ENCODE data around the gene OPRL1.

OPRL1 gene

GRCh38 chr20:64042054-64042781, 37.7 kb upstream of the OPRL1 start:
- DNase-seq, result no peak

- no peak for DNase-seq
Measured at GRCh38 chr20:64043768-64044167, 36.1 kb upstream of the OPRL1 start.

GRCh38 chr20:64044484-64045247, 35.2 kb upstream of the OPRL1 start:
- no peak for DNase-seq

DNA sequence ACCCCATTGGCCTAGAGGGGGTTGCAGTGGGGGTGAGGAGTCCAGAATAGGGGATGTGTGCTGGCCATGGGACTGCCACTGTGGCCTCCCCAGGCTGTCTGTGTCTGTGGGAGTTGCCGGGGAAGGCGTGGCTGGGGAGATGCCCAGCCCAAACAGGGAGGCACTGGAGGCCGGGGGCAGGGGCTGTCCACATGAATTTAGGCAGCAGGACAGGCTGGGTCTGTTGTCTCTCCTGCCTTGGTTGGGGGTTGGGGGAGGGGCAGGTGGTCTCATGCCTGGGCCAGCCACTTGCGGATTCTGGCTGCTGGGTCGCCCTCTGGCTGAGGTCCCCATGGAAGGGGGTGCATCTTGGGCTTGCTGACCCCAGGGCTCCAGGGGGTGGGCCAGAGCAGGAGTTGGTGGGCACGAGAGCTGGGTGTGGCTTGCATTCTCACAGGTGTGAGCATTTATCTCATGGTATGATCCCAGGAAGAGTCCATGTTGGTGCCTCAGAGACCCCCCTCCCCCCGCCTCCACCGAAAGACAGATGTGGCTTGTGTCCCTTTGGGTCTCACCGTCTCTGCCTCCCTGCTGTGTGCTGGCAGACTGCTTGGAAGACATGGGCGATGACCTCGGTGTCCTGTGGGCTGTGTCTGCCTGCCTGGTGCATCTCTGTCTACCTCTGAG, 34.4 kb upstream of the OPRL1 start:
- no peak for DNase-seq

- DNase-seq, result no peak
Measured at GRCh38 chr20:64047046-64047389, 32.9 kb upstream of the OPRL1 start.

- no peak for DNase-seq
Measured at GRCh38 chr20:64047968-64048401, 31.9 kb upstream of the OPRL1 start.

DNA sequence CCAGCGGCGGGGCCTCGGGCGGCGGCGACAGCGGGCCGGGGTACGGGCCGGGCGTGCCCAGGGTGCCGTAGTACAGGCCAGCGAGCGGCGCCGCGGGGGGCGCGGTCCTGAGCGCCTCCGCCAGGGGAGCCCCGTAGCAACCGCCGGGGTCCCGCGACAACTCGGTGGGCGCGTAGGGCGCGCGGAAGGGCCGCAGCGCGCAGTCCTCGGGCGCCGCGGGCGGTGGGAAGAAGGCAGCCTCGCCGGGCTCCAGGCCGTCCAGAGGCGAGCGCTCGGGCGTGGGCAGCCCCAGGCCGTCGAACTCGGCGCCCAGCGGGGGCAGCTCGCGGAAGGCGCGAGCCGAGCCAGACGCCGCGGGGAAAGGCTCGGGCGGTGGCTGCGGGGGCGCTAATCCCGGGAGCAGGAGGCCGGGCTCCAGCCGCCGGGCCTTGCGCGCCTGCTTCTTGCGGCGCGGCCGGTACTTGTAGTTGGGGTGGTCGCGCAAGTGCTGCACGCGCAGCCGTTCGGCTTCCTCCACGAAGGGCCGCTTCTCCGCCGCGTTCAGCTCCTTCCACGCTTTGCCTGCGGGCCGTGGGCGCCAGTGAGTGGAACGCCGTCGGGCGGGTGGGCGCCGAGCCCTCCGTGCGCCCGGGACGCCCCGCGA, 31.4 kb upstream of the OPRL1 start:
- no peak for DNase-seq

GRCh38 chr20:64049060-64049877, 30.6 kb upstream of the OPRL1 start, which contains the start of gene SOX18:
Gene SOX18 (minus strand): TSS chr20:64049639. CDS start chr20:64049516, 123 bp downstream.
- DNase-seq, result no peak

GRCh38 chr20:64049878-64050260, 30.0 kb upstream of the OPRL1 start:
- DNase-seq, result no peak

GRCh38 chr20:64050261-64051032, 29.4 kb upstream of the OPRL1 start:
- DNase-seq, result no peak

DNA sequence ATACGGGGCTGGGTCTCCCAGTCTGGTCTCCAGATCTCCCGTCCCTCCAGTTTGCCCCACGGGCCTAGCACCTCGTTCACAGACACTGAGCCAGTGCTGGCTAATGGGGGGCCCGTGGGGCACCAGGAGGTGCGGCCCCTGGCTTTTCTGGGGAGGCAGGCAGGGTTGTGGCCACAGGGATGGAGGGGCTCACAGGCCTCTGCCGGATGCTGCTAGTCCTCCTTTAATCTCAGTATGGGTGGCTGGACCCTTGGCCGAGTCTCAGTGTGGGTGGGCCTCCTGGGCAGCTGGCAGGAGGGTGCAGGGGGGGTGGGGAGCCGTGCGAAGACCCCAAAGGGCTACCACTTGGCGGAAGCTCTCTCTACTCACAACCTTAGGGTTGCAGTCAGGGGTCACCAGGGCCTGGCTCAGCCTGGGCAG, 28.8 kb upstream of the OPRL1 start:
- no peak for DNase-seq

DNA sequence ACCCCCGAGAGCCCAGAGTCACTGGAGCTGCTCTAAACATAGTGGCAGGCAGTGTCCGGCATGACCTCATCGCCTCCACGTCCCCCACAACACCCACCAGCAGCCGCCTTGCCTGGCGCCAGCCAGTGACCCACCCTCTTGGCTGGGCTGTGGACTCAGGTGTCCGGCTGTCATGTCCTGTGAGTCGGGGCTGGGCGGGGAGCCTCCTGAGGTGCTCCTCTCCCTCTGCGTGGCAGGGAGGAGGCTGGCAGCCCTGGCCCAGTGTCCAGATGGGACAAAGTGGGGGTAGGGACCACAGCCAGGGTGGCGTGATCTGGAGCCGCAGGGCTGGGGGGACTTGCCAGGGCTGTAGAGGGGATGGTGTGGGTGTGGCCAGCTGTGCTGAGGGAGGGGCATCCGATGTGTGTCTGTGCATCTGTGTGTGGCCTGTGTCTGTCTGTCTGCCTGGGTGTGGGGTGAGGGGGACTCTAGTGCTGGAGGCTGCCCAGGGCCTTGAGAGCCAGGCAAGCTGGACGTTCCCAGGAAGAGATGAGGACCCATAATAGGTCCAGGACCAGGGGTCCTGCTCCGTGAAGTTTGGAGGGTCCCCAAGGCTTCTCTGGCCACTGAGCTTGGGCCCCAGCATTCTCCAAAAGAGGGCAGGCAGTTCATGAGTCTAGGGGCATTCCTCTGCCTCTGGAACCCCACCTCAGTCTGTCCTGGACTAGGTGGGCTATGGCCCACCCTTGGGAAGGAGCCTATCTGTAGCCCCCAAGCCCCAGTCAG, 28.1 kb upstream of the OPRL1 start:
- no peak for DNase-seq

DNA sequence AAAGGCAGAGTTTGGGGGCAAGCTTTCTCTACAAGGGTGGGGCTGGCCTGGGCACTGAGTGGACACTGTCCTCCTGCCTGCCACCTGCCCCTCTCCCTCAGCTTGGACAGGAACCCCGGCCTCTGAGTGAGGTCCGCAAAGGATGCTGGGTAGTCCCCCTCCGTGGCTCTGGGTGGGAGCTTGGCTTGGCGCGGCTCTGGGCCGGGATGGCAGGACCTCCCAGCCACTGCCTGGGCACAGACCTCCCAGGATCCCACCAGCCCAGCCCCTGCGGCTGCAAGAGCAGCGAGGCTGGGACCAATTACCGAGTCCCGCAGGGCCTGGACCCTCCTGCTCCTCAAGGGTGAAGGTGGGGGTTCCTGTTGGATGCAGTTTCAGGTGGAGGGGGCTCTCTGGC, 27.6 kb upstream of the OPRL1 start:
- DNase-seq, result no peak

GRCh38 chr20:64052987-64053840, 26.7 kb upstream of the OPRL1 start:
- no peak for DNase-seq

GRCh38 chr20:64053841-64054661, 25.8 kb upstream of the OPRL1 start:
- no peak for DNase-seq

DNA sequence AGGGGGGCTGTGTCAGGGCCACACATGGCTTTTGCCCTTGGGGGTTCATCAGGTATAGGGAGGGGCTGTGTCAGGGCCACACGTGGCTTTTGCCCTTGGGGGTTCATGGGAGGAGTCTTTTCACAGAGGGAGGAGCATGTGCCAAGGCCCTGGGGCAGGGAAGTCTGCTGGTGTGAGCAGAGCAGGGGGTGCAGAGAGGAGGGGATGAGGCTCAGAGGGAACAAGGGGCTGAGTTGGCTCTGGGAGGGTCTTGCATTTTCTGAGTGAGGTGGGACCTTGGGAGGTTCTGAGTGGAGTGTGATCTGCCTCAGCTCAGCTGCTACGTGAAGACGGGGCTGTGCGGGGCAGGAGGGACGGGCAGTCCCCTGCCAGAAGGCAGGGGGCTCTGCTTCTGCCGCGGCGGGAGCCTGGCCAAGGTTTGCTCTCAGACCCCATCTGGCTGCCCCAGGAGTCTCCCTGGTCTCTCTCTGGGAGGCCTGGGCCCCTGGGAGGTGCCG, 24.4 kb upstream of the OPRL1 start:
- DNase-seq, result no peak

DNA sequence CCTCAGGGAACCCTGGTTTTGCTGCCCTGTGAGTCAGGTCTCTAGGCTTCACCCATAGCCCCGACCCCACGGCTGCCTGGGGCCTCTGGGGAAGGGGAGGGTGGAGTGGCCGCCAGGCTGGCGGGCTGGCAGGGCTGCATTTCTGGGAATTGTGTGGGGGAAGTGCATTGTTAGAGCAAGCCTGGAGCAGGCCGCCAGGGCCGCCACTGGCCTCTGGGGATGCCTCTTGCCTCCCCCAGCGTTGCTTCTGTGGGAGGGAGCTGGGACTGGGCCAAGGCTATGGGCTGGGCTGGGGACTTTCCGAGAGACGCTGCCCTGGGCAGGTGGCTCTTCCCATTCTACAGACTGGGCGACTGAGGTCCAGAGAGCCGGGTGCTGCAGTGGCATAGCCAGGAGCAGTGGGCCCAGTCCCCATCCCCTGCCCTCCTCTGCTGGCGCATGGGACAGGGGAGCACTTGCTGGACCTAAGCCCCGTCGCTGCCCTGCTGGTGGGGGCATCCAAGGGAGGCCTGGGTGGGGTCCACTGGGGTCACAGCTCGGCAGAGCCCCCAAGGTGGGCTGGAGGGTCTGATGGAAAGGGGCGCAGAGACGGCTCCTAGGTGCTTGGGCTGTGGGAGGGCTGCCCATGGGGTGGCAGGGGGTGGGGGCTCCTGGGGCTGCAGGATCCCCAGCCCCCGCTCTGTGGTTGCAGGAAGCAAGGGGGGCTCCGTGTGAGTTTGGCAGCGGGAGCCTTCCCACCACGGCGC, 23.8 kb upstream of the OPRL1 start:
- no peak for DNase-seq

GRCh38 chr20:64056639-64056888, 23.3 kb upstream of the OPRL1 start:
- DNase-seq, result no peak
